HL-60 (cell line): ENCODE data around the gene DDX27.

Source experiments
- CTCF ChIP-seq: IDR thresholded peaks from one replicate; pipeline ENCODE4 v1.5.1; 2011; ENCODE audit warnings: low read length, control low read depth, inconsistent platforms; ENCODE audit not compliant: insufficient read depth
- POLR2AphosphoS5 ChIP-seq: IDR thresholded peaks from 2 replicates; pipeline ENCODE4 v1.6.1; 2012; ENCODE audit warnings: low read depth
- TF ChIP-seq, protein P1 (sequence below): IDR thresholded peaks from 2 replicates; pipeline ENCODE4 v1.6.1; 2012; ENCODE audit warnings: low read depth; ENCODE audit not compliant: insufficient replicate concordance

GRCh38 chr20:49270177-49270576 is 51.0 kb downstream of the DDX27 start:
- TF ChIP-seq CTCF (no peak), POLR2AphosphoS5 (no peak)
- TF ChIP-seq, protein P1, sequence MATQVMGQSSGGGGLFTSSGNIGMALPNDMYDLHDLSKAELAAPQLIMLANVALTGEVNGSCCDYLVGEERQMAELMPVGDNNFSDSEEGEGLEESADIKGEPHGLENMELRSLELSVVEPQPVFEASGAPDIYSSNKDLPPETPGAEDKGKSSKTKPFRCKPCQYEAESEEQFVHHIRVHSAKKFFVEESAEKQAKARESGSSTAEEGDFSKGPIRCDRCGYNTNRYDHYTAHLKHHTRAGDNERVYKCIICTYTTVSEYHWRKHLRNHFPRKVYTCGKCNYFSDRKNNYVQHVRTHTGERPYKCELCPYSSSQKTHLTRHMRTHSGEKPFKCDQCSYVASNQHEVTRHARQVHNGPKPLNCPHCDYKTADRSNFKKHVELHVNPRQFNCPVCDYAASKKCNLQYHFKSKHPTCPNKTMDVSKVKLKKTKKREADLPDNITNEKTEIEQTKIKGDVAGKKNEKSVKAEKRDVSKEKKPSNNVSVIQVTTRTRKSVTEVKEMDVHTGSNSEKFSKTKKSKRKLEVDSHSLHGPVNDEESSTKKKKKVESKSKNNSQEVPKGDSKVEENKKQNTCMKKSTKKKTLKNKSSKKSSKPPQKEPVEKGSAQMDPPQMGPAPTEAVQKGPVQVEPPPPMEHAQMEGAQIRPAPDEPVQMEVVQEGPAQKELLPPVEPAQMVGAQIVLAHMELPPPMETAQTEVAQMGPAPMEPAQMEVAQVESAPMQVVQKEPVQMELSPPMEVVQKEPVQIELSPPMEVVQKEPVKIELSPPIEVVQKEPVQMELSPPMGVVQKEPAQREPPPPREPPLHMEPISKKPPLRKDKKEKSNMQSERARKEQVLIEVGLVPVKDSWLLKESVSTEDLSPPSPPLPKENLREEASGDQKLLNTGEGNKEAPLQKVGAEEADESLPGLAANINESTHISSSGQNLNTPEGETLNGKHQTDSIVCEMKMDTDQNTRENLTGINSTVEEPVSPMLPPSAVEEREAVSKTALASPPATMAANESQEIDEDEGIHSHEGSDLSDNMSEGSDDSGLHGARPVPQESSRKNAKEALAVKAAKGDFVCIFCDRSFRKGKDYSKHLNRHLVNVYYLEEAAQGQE: no peak
